NCI-H2081 treated with DMSO at 0.1 percent for 48 hours (cell line): ENCODE results near the gene FOXC2.

Experiments
- DNase-seq: peaks from one replicate; lab custom pipeline; 2025; lab: John Stamatoyannopoulos, UW

FOXC2 gene

DNA sequence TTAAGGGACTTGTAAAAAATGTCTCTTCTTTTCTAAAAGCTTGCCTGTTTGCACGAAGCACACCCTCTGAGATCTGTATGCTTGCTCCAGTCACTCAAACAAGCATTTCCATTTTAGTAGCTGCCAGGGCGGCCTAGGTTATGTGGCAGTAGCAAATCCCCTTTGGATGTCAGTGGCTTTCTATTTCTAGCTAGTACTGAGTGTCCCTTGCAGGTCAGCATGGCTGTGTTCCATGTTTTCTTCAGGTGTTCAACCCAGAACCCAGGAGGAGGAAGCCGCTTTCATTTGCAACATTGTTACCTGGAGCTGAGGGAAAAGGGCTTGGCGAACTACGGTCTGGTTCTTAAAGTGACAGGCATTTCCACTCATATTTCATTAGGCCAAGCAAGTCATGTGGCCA lies 48.1 kb downstream of the FOXC2 start:
- no peak for DNase-seq

DNA sequence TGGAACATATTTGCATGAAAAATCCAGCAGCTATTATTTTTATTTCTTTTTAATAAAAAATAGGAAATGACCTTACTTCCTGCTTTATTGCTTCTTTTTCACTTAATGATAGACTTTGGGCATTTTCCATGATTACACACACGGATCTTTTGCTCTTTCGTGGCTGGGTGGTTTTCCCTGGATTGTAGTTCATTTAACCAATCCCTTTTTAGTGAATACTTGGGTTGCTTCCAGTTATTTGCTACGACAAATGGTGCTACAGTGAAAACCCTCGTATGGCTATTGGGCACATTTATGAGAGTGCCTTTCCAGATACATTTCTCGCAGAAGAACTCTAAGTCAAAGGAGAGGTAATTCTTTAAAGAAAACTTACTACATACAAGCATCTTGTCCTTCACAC lies 50.3 kb downstream of the FOXC2 start:
- DNase-seq, result no peak

DNA sequence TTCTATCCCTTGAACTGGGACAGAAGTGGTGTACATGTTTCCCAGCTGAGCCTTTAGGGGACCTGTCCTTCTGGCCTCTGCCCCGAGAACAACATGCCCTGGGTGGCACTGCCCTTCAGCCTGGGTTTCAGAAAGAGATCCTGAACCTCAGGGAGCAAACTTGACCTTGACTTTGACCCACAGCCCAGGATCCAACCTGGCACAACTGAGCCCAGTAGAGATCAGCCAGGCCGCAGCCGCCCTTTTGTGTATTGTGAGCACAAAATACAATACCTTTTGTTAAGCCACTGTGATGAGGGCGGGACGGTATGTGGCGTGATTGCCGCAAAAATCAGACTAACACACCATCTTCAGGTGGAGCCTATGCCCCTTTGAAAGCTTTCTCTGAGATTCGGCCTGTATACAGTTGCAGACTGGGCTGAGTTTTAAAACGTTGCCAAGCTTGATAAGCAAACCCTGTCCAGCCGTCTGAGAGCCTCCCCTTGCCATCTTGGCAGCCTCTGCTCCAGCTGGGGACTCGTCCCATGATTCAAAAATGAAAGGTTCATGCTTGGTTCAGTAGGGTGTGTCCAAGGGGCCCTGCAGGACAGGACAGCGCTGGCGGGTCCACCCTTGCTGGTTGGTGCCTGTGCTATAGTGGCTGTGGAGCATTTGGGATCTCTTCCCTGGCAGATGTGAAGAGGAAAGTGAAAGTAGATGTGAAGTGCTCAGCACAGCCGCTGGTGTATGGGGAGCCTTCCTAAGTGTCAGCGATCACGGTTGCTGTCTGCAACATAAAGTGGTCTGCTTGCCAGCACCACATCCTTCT lies 52.0 kb downstream of the FOXC2 start:
- DNase-seq, result no peak
